WTC11 (cell line): ENCODE measurements around the gene IL1RAPL1.

Source experiments
- ATF2 ChIP-seq: sonication (generic); formaldehyde crosslinking; IDR thresholded peaks from 2 replicates; pipeline ENCODE4 v1.8.1; 2022; ENCODE audit warnings: low read depth, missing genetic modification reagents, borderline replicate concordance
- CTCF ChIP-seq: fragments of 200-600 bp; IDR thresholded peaks from 2 replicates; pipeline ENCODE4 v1.8.0; 2022; ENCODE audit warnings: antibody characterized with exemption
- NR2C2 ChIP-seq: sonication (generic); formaldehyde crosslinking; IDR thresholded peaks from 2 replicates; pipeline ENCODE4 v1.8.0; 2022; ENCODE audit warnings: mild to moderate bottlenecking, missing genetic modification reagents
- ZNF232 ChIP-seq: sonication (generic); formaldehyde crosslinking; IDR thresholded peaks from 2 replicates; pipeline ENCODE4 v1.8.0; 2022; ENCODE audit warnings: mild to moderate bottlenecking, missing genetic modification reagents
- ZNF512 ChIP-seq: sonication (generic); formaldehyde crosslinking; IDR thresholded peaks from 2 replicates; pipeline ENCODE4 v1.8.1; 2022; ENCODE audit warnings: missing genetic modification reagents, borderline replicate concordance

- no peak for TF ChIP-seq CTCF
- no peak for TF ChIP-seq ZNF512 (CRISPR knock-in tag)
- TF ChIP-seq ATF2: no peak
- TF ChIP-seq NR2C2: no peak
- no peak for TF ChIP-seq ZNF232 (CRISPR knock-in tag)
These were observed 890.6 kb downstream of the IL1RAPL1 start for GRCh38 chrX:29477878-29478277.
